HUES48 (cell line): ENCODE measurements around the gene TSSK6.

Source experiments
- H3K27ac ChIP-seq: one replicate; pipeline ENCODE4 v1.7.0; 2013; ENCODE audit warnings: low read depth, low read length, inconsistent platforms
- H3K27me3 ChIP-seq: 2 replicates; pipeline ENCODE4 v1.6.1; 2013; ENCODE audit warnings: mild to moderate bottlenecking, low read length; ENCODE audit not compliant: control insufficient read depth, insufficient read depth
- H3K36me3 ChIP-seq: 2 replicates; pipeline ENCODE4 v1.6.1; 2013; ENCODE audit warnings: low read length; ENCODE audit not compliant: control insufficient read depth, insufficient read depth
- H3K4me1 ChIP-seq: 2 replicates; pipeline ENCODE4 v1.6.1; 2013; ENCODE audit warnings: mild to moderate bottlenecking, low read length; ENCODE audit not compliant: control insufficient read depth, insufficient read depth
- H3K4me3 ChIP-seq: 2 replicates; pipeline ENCODE4 v1.5.1; 2013; ENCODE audit warnings: mild to moderate bottlenecking, low read depth, low read length
- H3K9ac ChIP-seq: 2 replicates; pipeline ENCODE4 v1.6.1; 2013; ENCODE audit warnings: mild to moderate bottlenecking, low read depth, low read length, moderate library complexity
- H3K9me3 ChIP-seq: 2 replicates; pipeline ENCODE4 v1.6.1; 2013; ENCODE audit warnings: low read length; ENCODE audit not compliant: control insufficient read depth, insufficient read depth

Gene TSSK6

DNA sequence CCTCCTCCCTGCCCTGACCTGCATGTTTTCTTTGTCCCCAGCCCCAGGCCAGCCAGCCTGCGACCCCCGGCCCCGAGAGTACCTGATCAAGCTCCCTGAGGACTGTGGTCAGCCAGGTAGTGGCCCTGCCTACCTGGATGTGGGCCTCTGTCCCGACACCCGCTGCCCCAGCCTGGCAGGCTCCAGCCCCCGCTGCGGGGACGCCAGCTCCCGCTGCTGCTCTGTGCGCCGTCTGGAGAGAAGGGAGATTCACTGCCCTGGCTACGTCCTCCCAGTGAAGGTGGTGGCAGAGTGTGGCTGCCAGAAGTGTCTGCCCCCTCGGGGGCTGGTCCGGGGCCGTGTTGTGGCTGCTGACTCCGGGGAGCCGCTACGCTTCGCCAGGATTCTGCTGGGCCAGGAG, 28.3 kb upstream of the TSSK6 start:
- peaks cover 19% of the 10 kb centered on the region for H3K27me3 ChIP-seq
- no peak overlapping the region for H3K9ac ChIP-seq
- H3K27ac ChIP-seq: no peak overlapping the region
- no peaks in the 10 kb centered on the region for H3K9me3 ChIP-seq
- H3K4me3 ChIP-seq: no peak overlapping the region
- no peaks in the 10 kb centered on the region for H3K36me3 ChIP-seq
- no peaks in the 10 kb centered on the region for H3K4me1 ChIP-seq

- H3K4me1 ChIP-seq: no peaks in the 10 kb centered on the region
- peaks cover 24% of the 10 kb centered on the region for H3K27me3 ChIP-seq
- no peak overlapping the region for H3K9ac ChIP-seq
- no peaks in the 10 kb centered on the region for H3K36me3 ChIP-seq
- H3K4me3 ChIP-seq: no peak overlapping the region
- no peaks in the 10 kb centered on the region for H3K9me3 ChIP-seq
- no peak overlapping the region for H3K27ac ChIP-seq
Measured at GRCh38 chr19:19543101-19543500, 27.8 kb upstream of the TSSK6 start.

DNA sequence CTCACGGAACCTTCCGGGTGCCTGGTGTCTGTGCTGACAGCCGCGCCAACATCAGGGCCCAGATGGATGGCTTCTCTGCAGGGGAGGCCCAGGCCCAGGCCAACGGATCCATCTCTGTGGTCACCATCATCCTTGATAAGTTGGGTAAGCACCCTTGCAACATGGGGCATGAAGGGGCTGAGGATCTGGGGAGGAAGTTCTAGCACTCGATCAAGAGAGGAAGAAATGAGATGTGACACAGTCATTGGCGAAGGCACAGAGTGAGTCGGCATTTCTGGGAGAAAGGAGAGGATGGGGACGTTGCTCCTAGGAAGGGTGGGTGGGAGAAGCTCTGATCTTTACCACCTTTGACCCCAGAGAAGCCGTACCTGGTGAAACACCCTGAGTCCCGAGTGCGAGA, 27.2 kb upstream of the TSSK6 start:
- H3K36me3 ChIP-seq: no peaks in the 10 kb centered on the region

DNA sequence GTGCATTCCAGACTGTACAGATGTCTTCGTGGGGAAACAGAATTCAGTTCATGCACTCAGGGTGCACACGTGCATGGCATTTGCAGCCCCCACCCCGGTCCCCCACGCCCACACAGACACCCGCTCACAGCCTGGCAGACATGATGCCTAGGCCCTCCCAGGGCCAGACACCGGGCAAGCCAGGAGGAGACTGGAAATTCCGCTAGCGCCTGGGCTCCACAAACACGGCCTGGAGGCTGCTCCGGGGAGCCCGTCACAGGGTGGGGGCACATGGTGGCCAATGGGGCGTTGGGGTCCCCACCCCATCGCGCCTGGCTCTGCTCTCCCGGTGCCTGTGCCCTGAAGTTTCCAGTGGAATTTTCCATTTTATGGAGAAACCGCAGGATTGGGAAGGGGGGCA, 26.3 kb upstream of the TSSK6 start:
- Histone ChIP-seq H3K4me3 (no peak overlapping the region), H3K9me3 (no peaks in the 10 kb centered on the region), H3K27ac (no peak overlapping the region), H3K4me1 (no peaks in the 10 kb centered on the region), H3K27me3 (peaks cover 27% of the 10 kb centered on the region), H3K9ac (no peak overlapping the region), H3K36me3 (no peaks in the 10 kb centered on the region)

More for the DNA sequence above, 27.2 kb upstream of the TSSK6 start:
- H3K9ac ChIP-seq: no peak overlapping the region
- H3K4me1 ChIP-seq: no peaks in the 10 kb centered on the region
- H3K27me3 ChIP-seq: peaks cover 27% of the 10 kb centered on the region
- no peak overlapping the region for H3K27ac ChIP-seq
- no peaks in the 10 kb centered on the region for H3K9me3 ChIP-seq
- no peak overlapping the region for H3K4me3 ChIP-seq

DNA sequence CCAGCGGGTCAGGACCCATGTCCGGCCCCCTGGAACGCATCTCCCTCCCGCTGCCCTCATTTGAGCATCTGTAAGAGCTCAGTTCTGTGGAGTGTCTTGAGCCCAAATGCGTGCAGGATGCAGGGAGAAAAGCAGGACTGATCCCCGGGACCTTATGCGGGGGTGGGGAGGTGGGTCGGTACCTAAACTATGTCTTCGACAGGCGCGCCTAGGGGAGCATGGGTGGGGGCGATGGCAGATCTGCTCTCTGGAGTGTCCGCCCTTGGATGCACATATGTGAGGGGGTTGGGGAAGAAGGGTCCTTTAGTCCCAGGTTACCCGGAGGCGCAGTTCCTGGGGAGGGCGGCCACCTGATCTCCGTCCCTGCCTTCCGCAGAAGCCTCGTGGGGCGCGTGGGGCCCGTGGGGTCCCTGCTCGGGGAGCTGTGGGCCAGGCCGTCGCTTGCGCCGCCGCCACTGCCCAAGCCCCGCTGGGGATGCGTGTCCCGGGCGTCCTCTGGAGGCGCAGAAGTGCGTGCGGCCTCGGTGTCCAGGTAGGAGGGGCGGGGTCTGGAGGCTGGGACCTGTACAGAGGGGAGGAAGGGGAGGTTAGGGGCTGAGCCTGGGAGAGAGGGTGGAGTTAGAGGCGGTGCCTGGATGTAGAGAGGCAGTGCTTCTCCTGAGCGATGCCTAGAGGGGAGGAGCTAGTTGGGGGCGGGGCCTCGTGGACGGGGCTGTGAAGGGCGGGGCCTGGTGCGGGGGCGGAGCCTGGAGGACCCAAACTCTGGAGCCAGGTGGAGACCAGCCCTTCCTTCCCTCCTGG, 25.6 kb upstream of the TSSK6 start:
- Histone ChIP-seq H3K36me3 (no peaks in the 10 kb centered on the region), H3K27ac (no peak overlapping the region), H3K27me3 (peaks cover 27% of the 10 kb centered on the region), H3K9me3 (no peaks in the 10 kb centered on the region), H3K9ac (no peak overlapping the region), H3K4me3 (peak overlapping the region; percentile 60), H3K4me1 (no peaks in the 10 kb centered on the region)

DNA sequence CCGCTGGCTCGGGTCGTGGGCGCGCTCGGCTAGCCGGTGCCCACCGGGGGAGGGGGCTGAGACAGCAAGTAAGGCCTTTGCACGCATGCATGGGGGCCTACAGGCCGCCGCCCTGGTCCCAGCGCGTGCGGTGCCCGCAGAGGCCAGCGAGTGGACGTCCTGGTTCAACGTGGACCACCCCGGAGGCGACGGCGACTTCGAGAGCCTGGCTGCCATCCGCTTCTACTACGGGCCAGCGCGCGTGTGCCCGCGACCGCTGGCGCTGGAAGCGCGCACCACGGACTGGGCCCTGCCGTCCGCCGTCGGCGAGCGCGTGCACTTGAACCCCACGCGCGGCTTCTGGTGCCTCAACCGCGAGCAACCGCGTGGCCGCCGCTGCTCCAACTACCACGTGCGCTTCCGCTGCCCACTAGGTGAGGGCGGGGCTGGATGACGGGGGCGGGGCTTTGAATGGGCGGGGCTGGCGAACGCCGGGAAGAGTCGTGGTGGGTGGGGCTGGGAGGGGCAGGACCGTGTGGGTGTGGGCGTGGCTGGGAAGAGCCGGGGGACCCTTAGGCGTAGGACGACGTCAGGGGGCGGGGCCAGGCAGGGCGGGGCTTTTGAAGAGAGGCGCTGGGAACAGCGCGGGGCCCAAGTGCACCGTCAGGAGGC, 24.8 kb upstream of the TSSK6 start:
- H3K9ac ChIP-seq: no peak overlapping the region
- H3K4me1 ChIP-seq: no peaks in the 10 kb centered on the region
- no peaks in the 10 kb centered on the region for H3K9me3 ChIP-seq
- no peaks in the 10 kb centered on the region for H3K36me3 ChIP-seq
- H3K4me3 ChIP-seq: peak overlapping the region; percentile 60
- H3K27ac ChIP-seq: no peak overlapping the region
- peaks cover 27% of the 10 kb centered on the region for H3K27me3 ChIP-seq

DNA sequence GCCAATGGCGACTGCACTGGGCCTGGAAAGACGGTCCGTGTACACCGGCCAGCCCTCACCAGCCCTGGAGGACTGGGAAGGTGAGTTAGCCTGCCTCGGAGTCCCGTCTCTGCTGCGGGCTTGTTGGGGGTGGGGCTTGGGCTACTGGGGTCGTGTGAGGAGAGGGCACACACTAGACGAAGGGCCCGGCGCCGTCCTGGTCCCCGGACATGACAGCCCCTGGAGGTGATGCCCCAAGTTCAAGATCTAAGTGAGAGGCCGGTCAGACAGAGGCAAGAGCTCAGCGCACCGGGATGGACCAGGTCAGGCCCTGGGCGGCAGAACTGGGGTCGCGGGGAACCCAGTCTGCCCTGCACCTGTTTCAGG, 24.3 kb upstream of the TSSK6 start:
- Histone ChIP-seq H3K4me1 (no peaks in the 10 kb centered on the region), H3K27me3 (peaks cover 27% of the 10 kb centered on the region), H3K9me3 (no peaks in the 10 kb centered on the region)

GRCh38 chr19:19538785-19539166, 23.4 kb upstream of the TSSK6 start:
- no peak overlapping the region for H3K9ac ChIP-seq
- peaks cover 31% of the 10 kb centered on the region for H3K27me3 ChIP-seq
- no peaks in the 10 kb centered on the region for H3K36me3 ChIP-seq
- H3K9me3 ChIP-seq: no peaks in the 10 kb centered on the region
- H3K27ac ChIP-seq: no peak overlapping the region
- H3K4me3 ChIP-seq: peak overlapping the region; percentile 51
- H3K4me1 ChIP-seq: no peaks in the 10 kb centered on the region

More for the DNA sequence above, 24.3 kb upstream of the TSSK6 start:
- Histone ChIP-seq H3K36me3 (no peaks in the 10 kb centered on the region), H3K4me3 (no peak overlapping the region), H3K9ac (no peak overlapping the region), H3K27ac (no peak overlapping the region)

DNA sequence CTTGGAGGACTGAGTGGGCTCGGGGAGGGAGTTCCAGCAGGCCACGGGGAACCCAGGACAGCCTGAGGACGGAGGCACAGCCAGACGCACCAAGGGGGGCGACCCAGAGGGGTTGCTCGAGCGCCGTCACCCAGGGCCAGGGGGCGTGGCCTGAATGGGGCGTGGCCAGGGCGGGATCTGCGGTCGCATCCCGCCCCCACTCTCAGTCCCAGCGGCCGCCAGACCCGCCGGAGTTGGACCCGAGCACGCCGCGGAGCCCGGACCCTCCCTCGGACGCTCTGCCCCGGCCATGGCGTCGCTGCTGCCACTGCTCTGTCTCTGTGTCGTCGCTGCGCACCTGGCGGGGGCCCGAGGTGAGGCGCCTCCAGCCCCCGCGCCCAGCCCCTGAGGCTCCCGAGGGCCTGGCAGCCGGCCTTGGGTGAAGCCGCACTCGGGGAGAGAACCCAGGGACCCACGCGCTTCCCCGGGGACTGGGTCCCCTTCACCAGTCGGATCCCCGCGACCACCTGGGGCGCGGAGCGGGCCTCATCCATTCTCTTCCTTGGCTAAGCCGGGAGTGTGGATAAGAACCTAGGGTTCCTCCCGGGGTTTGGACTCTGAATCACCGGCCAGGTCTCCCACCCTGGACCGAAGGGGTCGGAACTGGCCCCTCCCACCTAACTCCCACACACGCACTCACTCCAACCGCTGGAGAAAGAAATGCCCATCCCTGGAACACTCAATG, 22.9 kb upstream of the TSSK6 start, which contains the start of gene CILP2:
CILP2 (plus strand) TSS at position 205 of the 724 bp plus-strand sequence; CDS start at position 290, 85 bp downstream.
- Histone ChIP-seq H3K9me3 (no peaks in the 10 kb centered on the region), H3K9ac (no peak within 1 kb of the TSS; the same call in 1 of the 2 replicates), H3K27ac (no peak within 1 kb of the TSS), H3K4me1 (no peaks in the 10 kb centered on the region), H3K4me3 (peak within 1 kb of the TSS; percentile 51), H3K36me3 (no peaks in the 10 kb centered on the region), H3K27me3 (peaks cover 31% of the 10 kb centered on the region)

GRCh38 chr19:19537075-19538048, 22.0 kb upstream of the TSSK6 start:
- Histone ChIP-seq H3K4me3 (peak overlapping the region; percentile 51; the same call in 1 of the 2 replicates), H3K4me1 (no peaks in the 10 kb centered on the region), H3K9ac (no peak overlapping the region), H3K9me3 (no peaks in the 10 kb centered on the region), H3K27me3 (peaks cover 31% of the 10 kb centered on the region), H3K36me3 (no peaks in the 10 kb centered on the region), H3K27ac (no peak overlapping the region)
